ENCODE measurements around the gene HMGN2. TPM values are rescaled to one million over a fixed set of nuclear protein-coding genes. Genes with fewer than 3 reads are reported as not detected.

HMGN2 gene
- total RNA-seq = 234 and 245 TPM in 2 replicates

GRCh38 chr1:26472320-26472900 is at the start of gene HMGN2:
Gene HMGN2 (plus strand): TSS chr1:26472440. CDS start chr1:26472613, 173 bp downstream.

DNA sequence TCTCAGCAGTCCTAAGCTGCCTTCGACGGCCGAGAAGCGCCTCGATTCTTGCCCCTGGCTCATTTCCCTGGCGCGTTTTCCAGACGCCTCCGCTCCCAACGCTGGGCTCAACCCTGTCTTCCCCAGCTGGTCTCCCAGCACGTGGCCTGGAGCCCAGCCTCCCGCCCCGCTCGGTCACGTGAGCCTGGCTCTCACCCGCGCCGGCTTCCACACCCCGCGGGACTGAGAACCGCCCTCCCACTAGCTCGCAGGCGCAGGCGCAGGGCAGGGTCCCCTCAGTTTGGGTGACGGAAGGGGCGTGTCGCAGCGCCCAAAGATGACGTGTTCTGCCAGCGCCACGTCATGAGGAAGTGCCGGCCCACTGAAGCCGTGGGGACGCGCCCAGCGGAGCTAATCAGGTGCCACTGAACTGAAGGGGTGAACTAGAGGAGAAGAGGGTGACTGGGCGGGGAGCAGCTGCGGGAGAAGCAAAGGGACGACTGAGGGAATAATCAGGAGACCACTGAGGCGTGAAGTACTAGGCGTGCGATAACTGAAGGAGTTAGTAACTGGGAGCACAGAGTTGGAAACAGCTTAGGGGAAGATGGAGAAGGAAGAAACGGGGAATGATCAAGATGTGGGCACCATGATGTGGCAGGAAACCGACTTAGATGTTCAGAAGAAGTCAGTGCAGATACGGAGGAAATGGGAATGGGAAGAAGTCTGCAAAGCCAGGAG is 40.1 kb upstream of the HMGN2 start, which contains the start of gene DHDDS:
Gene DHDDS (plus strand): TSS at position 343 of the 717 bp plus-strand sequence. CDS start 625 bp downstream, outside the sequence.

Other genes starting within 250 kb of the HMGN2 start
- gene CEP85, start 238.2 kb upstream of the HMGN2 start, total RNA-seq = 8.8 and 12.2 TPM in 2 replicates
- gene SH3BGRL3, start 192.4 kb upstream of the HMGN2 start, total RNA-seq = 33.0 and 33.7 TPM in 2 replicates
- gene UBXN11, start 165.8 kb upstream of the HMGN2 start, total RNA-seq = 2.0 and 3.6 TPM in 2 replicates
- gene CD52, start 154.5 kb upstream of the HMGN2 start, total RNA-seq = not detected in 2 replicates
- not detected in 2 replicates for gene CRYBG2, start 118.3 kb upstream of the HMGN2 start, total RNA-seq
- not detected in 2 replicates for gene ZNF683, start 99.7 kb upstream of the HMGN2 start, total RNA-seq
- gene LIN28A, start 61.6 kb upstream of the HMGN2 start, total RNA-seq = not detected in 2 replicates
- gene DHDDS, start 40.1 kb upstream of the HMGN2 start, total RNA-seq = 49.3 and 65.6 TPM in 2 replicates
- gene RPS6KA1, start 57.3 kb downstream of the HMGN2 start, total RNA-seq = 12.4 and 13.1 TPM in 2 replicates
- gene ARID1A, start 223.6 kb downstream of the HMGN2 start, total RNA-seq = 35.1 and 43.8 TPM in 2 replicates